IPS-18c (cell line): Measurements from ENCODE around the gene AHCYL2.

Experiments
- H3K4me3 ChIP-seq: 2 replicates; pipeline ENCODE4 v1.7.0; 2013; ENCODE audit warnings: low read depth, mild to moderate bottlenecking, low read length, moderate library complexity; ENCODE audit not compliant: insufficient read depth
- H3K9me3 ChIP-seq: one replicate; pipeline ENCODE4 v1.6.1; 2013; ENCODE audit warnings: mild to moderate bottlenecking, low read length, moderate library complexity; ENCODE audit not compliant: control insufficient read depth, insufficient read depth

The AHCYL2 gene

GRCh38 chr7:129412501-129412900 lies 187.7 kb downstream of the AHCYL2 start:
- H3K4me3 ChIP-seq: no peak overlapping the region

GRCh38 chr7:129417073-129417472 lies 192.2 kb downstream of the AHCYL2 start:
- H3K4me3 ChIP-seq: no peak overlapping the region
- no peaks in the 10 kb centered on the region for H3K9me3 ChIP-seq

More at GRCh38 chr7:129412501-129412900, 187.7 kb downstream of the AHCYL2 start:
- H3K9me3 ChIP-seq: no peaks in the 10 kb centered on the region

GRCh38 chr7:129421717-129422250 lies 197.0 kb downstream of the AHCYL2 start:
- Histone ChIP-seq H3K4me3 (no peak overlapping the region), H3K9me3 (no peaks in the 10 kb centered on the region)

DNA sequence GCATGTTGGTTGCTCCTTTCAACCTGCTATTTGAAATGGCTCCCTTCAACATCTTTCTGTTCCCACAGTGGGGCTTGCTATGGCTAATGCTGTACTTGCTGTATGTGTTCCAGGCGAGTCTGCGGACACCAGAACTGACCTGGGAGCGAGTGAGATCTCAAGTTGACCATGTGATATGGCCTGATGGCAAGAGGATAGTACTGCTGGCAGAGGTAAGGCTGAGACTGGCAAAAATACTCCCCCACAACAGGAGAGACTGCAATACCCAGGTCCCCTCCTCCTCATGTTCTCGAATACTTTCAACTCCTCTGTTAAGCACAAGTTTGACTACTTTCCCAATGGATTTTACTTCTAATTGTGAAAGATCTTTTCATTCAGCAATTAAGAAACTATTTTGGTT lies 197.9 kb downstream of the AHCYL2 start:
- no peaks in the 10 kb centered on the region for H3K9me3 ChIP-seq
- no peak overlapping the region for H3K4me3 ChIP-seq

DNA sequence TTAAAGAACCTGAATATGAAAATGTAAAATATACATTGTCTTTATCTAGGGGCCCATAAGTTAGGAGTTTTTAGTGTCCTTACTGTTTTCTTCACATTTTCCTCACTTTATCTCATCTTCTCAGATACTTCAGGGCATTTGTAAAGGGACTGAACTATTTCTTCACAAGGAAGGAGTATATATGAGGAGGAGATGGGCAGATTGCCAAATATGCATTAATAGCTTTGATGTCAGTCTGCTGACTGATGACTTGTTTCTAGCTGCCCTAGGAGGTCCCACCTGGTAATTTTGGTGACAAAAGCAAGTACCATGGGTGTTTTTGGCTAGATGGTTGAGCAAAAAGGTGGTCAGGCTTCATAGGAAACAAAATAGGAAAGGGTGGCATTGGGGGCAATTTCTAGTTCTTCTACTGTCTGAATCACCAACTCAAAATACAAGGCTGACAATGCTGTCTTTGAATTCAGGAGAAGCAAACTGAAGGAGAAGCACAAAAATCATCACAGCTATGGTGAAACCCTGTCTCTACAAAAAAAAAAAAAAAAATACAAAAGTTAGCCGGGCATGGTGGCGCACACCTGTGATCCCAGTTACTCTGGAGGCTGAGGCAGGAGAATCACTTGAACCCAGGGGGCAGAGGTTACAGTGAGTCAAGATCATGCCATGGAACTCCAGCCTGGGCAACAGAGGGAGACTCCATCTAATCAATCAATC lies 199.0 kb downstream of the AHCYL2 start:
- Histone ChIP-seq H3K9me3 (no peaks in the 10 kb centered on the region), H3K4me3 (no peak overlapping the region)

DNA sequence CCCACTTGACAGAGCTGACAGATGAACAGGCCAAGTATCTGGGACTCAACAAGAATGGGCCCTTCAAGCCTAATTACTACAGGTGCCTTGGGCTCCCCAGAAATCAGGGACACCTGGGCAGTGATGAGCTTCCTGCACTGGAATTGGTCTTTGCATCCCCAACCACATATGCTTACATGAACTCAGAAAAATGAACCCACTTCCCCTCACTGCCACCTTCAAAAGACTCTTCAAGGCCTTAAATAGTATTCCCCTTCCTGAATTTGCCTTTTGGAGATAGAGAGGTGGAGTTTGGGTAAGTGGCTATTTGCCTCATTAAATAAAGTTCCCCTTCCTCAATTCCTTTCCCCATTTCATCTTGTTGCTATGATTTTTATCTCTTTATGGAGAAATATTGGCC lies 201.7 kb downstream of the AHCYL2 start:
- Histone ChIP-seq H3K9me3 (no peaks in the 10 kb centered on the region), H3K4me3 (no peak overlapping the region)

- Histone ChIP-seq H3K9me3 (no peaks in the 10 kb centered on the region), H3K4me3 (no peak overlapping the region)
Observed at GRCh38 chr7:129427526-129428045, 202.8 kb downstream of the AHCYL2 start.

- H3K9me3 ChIP-seq: no peaks in the 10 kb centered on the region
- no peak overlapping the region for H3K4me3 ChIP-seq
Observed at GRCh38 chr7:129431911-129432643, 207.2 kb downstream of the AHCYL2 start.

- no peaks in the 10 kb centered on the region for H3K9me3 ChIP-seq
Observed at GRCh38 chr7:129433847-129434674, 209.2 kb downstream of the AHCYL2 start, which contains the start of gene STRIP2. Gene STRIP2, plus strand, starts transcription at chr7:129434432. Its CDS starts 41 bp downstream, at chr7:129434473.

GRCh38 chr7:129434675-129435318 lies 210.0 kb downstream of the AHCYL2 start:
- Histone ChIP-seq H3K4me3 (peak overlapping the region; percentile 80), H3K9me3 (no peaks in the 10 kb centered on the region)

More at GRCh38 chr7:129433847-129434674, 209.2 kb downstream of the AHCYL2 start, which contains the start of gene STRIP2:
- H3K4me3 ChIP-seq: peak within 1 kb of the TSS; percentile 80

GRCh38 chr7:129435414-129435829 lies 210.6 kb downstream of the AHCYL2 start:
- Histone ChIP-seq H3K4me3 (peak overlapping the region; percentile 80), H3K9me3 (peaks cover under 1% of the 10 kb centered on the region)

GRCh38 chr7:129436335-129436923 lies 211.6 kb downstream of the AHCYL2 start:
- Histone ChIP-seq H3K4me3 (no peak overlapping the region), H3K9me3 (peaks cover 2% of the 10 kb centered on the region)

DNA sequence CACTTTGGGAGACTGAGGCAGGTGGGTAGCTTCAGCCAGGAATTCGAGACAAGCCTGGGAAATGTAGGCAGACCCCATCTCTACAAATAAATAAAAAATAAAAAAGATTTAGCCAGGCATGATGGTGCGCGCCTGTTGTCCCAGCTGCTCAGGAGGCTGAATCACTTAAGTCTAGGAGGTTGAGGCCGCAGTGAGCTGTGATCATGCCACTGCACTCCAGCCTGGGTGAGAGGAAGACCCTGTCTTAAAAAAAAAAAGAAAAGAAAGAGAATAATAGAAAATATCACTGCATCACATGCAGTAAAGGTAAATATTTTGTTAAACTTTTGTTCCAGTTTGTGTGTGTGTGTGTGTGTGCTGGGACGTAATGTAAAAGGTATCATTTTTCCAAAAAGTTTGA lies 212.4 kb downstream of the AHCYL2 start:
- peaks cover 2% of the 10 kb centered on the region for H3K9me3 ChIP-seq
- H3K4me3 ChIP-seq: no peak overlapping the region

DNA sequence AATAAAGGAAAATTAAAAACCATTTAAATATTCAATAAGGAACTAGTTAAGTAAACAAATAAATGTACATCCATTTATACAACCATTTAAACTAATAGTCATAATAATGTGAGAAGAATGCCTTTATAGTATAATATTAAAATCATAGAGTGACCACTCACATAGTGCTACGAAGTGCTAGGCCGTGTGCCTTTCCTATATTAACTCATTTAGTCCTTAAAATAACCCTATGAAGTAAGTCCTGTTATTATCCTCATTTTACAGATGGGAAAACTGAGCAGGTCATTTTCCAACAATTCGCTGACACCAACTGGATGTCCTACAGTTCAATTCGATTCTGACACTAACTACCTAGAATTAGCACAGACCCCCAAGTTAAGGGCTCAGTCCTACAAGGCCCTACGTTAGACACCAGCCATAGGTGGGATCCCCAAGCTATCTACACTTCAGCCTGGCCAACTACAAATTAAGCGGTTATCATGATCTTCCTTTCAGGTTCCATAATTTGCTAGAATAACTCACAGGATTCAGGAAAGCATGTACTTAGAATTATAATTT lies 213.5 kb downstream of the AHCYL2 start:
- no peak overlapping the region for H3K4me3 ChIP-seq

DNA sequence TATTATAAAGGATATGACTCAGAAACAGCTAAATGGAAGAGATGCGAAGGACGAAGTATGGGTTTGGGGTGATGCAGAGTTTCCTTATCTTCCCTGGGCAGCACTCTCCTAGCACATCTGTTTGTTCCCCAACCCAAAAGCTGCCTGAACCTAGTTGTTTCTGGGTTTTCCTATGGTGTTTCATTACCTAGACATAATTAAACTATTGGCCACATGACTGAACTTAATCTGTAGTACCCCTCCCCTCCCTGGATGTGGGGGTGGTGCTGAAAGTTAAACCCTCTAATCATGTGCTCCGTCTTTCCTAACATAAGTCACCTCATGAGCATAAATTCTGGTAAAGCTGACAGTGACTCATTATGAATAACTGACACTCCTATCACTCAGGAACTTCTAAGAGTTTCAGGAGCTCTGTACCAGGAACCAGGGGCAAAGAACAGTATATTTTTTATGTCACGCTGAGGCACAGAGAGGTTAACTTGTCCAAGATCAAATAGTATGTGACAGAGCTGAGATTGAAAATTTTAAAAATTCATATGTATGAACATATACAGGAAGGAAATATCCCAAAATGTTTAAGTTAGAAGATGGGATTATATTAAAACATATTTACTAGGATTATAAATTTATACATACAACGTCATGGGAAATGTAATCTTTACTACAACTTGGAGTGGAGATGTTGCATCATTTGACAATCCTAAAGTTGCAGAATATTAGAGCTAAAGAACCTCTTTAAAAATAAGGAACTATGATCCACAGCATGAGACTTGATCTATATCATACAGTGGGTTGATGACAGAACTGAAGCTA lies 214.2 kb downstream of the AHCYL2 start:
- Histone ChIP-seq H3K9me3 (peaks cover 2% of the 10 kb centered on the region), H3K4me3 (no peak overlapping the region)

More for the DNA sequence above, 213.5 kb downstream of the AHCYL2 start:
- peaks cover 2% of the 10 kb centered on the region for H3K9me3 ChIP-seq
